GM12872 (cell line): ENCODE measurements around the gene MT3.

Source experiments
- CTCF ChIP-seq: IDR thresholded peaks from 3 replicates; pipeline ENCODE4 v1.5.1; 2011; ENCODE audit warnings: low read depth, mild to moderate bottlenecking, low read length, moderate library complexity; ENCODE audit not compliant: insufficient read depth

MT3 gene

GRCh38 chr16:56584276-56584675, 5.1 kb upstream of the MT3 start:
- no peak for TF ChIP-seq CTCF

DNA sequence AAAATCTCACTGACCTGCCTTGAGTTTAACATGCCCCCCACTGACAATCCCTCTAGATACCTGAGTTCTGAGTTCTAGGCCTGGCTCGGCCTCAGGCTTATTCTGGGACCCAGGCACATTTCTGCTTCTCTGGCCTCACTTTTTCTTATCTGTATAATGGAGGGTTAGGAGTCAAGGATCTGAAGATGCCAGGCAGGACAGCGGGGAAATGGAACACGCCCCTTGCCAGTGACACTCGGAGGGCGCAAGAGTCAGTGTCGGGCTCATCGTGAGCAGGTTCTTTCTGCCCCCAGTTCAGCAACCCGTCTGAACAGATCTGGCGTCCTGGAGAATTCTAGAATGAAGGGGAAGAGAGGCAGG, 567 bp upstream of the MT3 start:
- TF ChIP-seq CTCF = no peak

GRCh38 chr16:56591377-56592060, 2.2 kb downstream of the MT3 start:
- TF ChIP-seq CTCF = no peak

- no peak for TF ChIP-seq CTCF
Measured at GRCh38 chr16:56593573-56594291, 4.4 kb downstream of the MT3 start.

- no peak for TF ChIP-seq CTCF
Measured at GRCh38 chr16:56594292-56594619, 4.9 kb downstream of the MT3 start.

GRCh38 chr16:56600398-56600999, 11.2 kb downstream of the MT3 start:
- TF ChIP-seq CTCF = peak; percentile 78

DNA sequence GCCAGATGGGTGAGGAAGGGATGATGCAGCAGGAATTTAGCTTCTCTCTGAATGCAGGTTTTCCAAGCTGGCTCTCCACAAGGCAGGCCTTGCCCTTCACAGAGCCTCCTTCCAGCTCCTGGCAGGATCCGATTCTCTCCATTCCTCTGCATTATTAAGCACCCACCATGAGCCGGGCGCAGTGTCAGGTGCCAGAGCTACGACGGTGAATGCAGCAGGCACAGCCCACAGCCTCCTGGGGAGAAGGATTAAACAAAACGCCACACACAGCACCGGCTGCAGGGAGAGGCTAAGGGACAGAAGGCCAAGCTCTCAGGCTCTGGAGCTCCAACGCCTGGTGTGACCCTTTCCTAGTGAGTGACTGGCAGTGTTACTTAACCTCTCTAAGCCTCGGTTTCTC, 12.0 kb downstream of the MT3 start:
- no peak for TF ChIP-seq CTCF
